ENCODE measurements around the gene METTL25. TPM values are rescaled to one million over a fixed set of nuclear protein-coding genes. Genes with fewer than 3 reads are reported as not detected.

The METTL25 gene
- total RNA-seq, 2 donors from 2014 or later, result 11.8 to 11.9 TPM

DNA sequence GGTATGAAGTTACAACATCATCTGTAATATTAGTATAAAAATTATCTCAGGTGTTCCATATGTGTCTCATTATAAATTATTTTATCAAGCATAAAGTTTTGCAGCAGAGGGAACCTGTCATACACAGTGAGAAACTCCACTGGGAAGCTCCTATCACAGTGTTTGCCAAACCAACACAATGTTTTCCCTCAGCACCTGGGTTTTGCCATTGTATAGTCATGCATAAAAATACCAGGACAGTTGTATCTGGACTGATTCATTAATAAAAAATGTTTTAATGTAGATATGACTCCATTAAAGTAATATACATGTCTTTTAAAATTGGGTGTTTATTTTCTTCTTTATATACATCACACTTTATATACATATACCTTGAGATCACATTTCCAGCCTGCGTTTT lies 56.6 kb downstream of the METTL25 start:
- H3K4me1 Mint-ChIP-seq, result no peaks in the 10 kb centered on the region
- no peak overlapping the region for H3K4me3 Mint-ChIP-seq
- H3K9me3 ChIP-seq (ENCODE audit: control insufficient read depth, low read length, poor library complexity, severe bottlenecking), result no peaks in the 10 kb centered on the region
- ATAC-seq (no peak), DNase-seq (no peak)
- H3K27me3 Mint-ChIP-seq, result no peaks in the 10 kb centered on the region
- no peaks in the 10 kb centered on the region for H3K36me3 Mint-ChIP-seq (ENCODE audit: low read depth)
- no peak overlapping the region for H3K27ac Mint-ChIP-seq

DNA sequence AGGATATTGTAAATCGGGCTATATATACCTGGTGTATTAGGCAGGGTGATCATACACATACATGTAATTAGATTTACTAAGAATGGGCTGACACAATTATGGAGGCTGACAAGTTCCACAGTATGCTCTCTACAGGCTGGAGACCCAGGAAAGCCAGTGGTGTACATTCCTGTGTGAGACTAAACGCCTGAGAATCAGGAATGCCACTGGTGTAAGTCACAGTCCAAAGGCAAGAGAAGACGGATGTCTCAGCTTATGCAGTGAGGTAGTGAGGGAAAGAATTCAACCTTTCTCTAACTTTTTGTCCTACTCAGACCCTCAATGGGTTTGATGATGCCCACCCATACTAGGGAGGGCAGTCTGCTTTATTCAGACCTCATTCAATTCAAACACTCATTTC lies 57.1 kb downstream of the METTL25 start:
- H3K27ac Mint-ChIP-seq, result no peak overlapping the region
- ATAC-seq, result no peak
- H3K4me1 Mint-ChIP-seq, result no peaks in the 10 kb centered on the region
- no peak overlapping the region for H3K4me3 Mint-ChIP-seq
- no peaks in the 10 kb centered on the region for H3K36me3 Mint-ChIP-seq (ENCODE audit: low read depth)
- no peaks in the 10 kb centered on the region for H3K27me3 Mint-ChIP-seq
- H3K9me3 ChIP-seq (ENCODE audit: control insufficient read depth, low read length, poor library complexity, severe bottlenecking), result no peaks in the 10 kb centered on the region
- no peak for DNase-seq

GRCh38 chr12:82425241-82425640 lies 66.9 kb downstream of the METTL25 start:
- peaks cover 4% of the 10 kb centered on the region for H3K36me3 Mint-ChIP-seq (ENCODE audit: low read depth)
- ATAC-seq (no peak), DNase-seq (no peak)
- no peaks in the 10 kb centered on the region for H3K27me3 Mint-ChIP-seq
- peaks cover 5% of the 10 kb centered on the region for H3K4me1 Mint-ChIP-seq
- no peaks in the 10 kb centered on the region for H3K9me3 ChIP-seq (ENCODE audit: control insufficient read depth, low read length, poor library complexity, severe bottlenecking)
- no peak overlapping the region for H3K27ac Mint-ChIP-seq
- no peak overlapping the region for H3K4me3 Mint-ChIP-seq

DNA sequence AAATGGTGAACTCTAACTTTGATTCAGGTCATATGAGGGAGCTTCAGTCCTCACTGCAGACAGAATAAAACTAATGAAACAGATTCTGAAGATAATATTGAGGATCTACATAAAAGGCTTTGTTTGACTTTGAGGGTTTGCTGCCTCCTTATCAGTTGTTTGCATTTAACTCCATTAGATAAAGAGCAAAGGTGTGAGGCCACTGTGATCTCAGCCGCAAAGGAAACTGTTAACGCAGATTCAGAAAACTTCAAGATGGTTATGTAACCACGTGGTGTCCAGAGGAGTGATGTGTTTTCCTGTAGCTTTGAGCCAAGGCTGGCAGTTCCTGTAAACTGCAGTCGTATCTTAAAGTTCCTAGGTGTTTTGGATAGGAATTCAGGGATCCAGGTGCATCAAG lies 67.8 kb downstream of the METTL25 start:
- Mint-ChIP-seq H3K4me1 (peaks cover 5% of the 10 kb centered on the region), H3K36me3 (ENCODE audit: low read depth) (peaks cover 2% of the 10 kb centered on the region), H3K27me3 (no peaks in the 10 kb centered on the region), H3K4me3 (no peak overlapping the region), H3K27ac (no peak overlapping the region)
- ATAC-seq (peak; percentile 36), DNase-seq (no peak)
- H3K9me3 ChIP-seq (ENCODE audit: control insufficient read depth, low read length, poor library complexity, severe bottlenecking), result no peaks in the 10 kb centered on the region

DNA sequence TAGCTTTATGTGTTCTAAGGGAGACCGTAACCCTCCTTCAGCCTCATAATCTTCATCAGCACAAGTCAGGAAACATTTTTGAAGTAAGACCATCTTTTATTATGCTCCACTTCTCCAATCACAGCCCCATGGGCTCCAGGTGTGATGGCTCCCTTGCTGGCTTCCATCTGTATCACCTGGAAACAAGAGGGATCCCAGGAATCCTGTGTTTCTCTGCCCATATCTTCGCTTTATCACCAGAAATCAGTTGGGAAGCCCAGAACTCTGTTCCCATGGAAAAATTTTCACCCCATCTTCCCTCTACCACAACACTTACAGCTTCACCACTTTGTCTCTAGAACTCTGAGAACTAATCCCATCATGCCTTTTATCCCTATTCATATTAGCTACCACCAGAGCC lies 68.3 kb downstream of the METTL25 start:
- no peak overlapping the region for H3K4me3 Mint-ChIP-seq
- no peak overlapping the region for H3K27ac Mint-ChIP-seq
- no peak for ATAC-seq
- peaks cover 5% of the 10 kb centered on the region for H3K4me1 Mint-ChIP-seq
- H3K27me3 Mint-ChIP-seq, result no peaks in the 10 kb centered on the region
- H3K9me3 ChIP-seq (ENCODE audit: control insufficient read depth, low read length, poor library complexity, severe bottlenecking), result no peaks in the 10 kb centered on the region
- peaks cover 2% of the 10 kb centered on the region for H3K36me3 Mint-ChIP-seq (ENCODE audit: low read depth)
- DNase-seq, result no peak

GRCh38 chr12:82430541-82431145 lies 72.3 kb downstream of the METTL25 start:
- Mint-ChIP-seq H3K4me1 (peaks cover 2% of the 10 kb centered on the region), H3K27me3 (no peaks in the 10 kb centered on the region), H3K36me3 (ENCODE audit: low read depth) (peaks cover 2% of the 10 kb centered on the region), H3K27ac (no peak overlapping the region), H3K4me3 (no peak overlapping the region)
- ATAC-seq (no peak), DNase-seq (no peak)
- no peaks in the 10 kb centered on the region for H3K9me3 ChIP-seq (ENCODE audit: control insufficient read depth, low read length, poor library complexity, severe bottlenecking)

- Mint-ChIP-seq H3K27ac (no peak overlapping the region), H3K27me3 (no peaks in the 10 kb centered on the region), H3K4me3 (no peak overlapping the region), H3K4me1 (no peaks in the 10 kb centered on the region), H3K36me3 (ENCODE audit: low read depth) (peaks cover 4% of the 10 kb centered on the region)
- ATAC-seq (no peak), DNase-seq (no peak)
- no peaks in the 10 kb centered on the region for H3K9me3 ChIP-seq (ENCODE audit: control insufficient read depth, low read length, poor library complexity, severe bottlenecking)
Measured at GRCh38 chr12:82434392-82434911, 76.1 kb downstream of the METTL25 start.

- Mint-ChIP-seq H3K27ac (no peak overlapping the region), H3K27me3 (no peaks in the 10 kb centered on the region), H3K36me3 (ENCODE audit: low read depth) (peaks cover 11% of the 10 kb centered on the region), H3K4me3 (no peak overlapping the region), H3K4me1 (no peaks in the 10 kb centered on the region)
- DNase-seq (no peak), ATAC-seq (no peak)
- H3K9me3 ChIP-seq (ENCODE audit: control insufficient read depth, low read length, poor library complexity, severe bottlenecking), result no peaks in the 10 kb centered on the region
Measured at GRCh38 chr12:82436354-82436753, 78.0 kb downstream of the METTL25 start.

- ATAC-seq, result no peak
- peaks cover 11% of the 10 kb centered on the region for H3K36me3 Mint-ChIP-seq (ENCODE audit: low read depth)
- DNase-seq, result no peak
- H3K27me3 Mint-ChIP-seq, result no peaks in the 10 kb centered on the region
- H3K27ac Mint-ChIP-seq, result no peak overlapping the region
- H3K9me3 ChIP-seq (ENCODE audit: control insufficient read depth, low read length, poor library complexity, severe bottlenecking), result no peaks in the 10 kb centered on the region
- no peak overlapping the region for H3K4me3 Mint-ChIP-seq
- no peaks in the 10 kb centered on the region for H3K4me1 Mint-ChIP-seq
Measured at GRCh38 chr12:82437744-82438143, 79.4 kb downstream of the METTL25 start.

GRCh38 chr12:82438356-82438755 lies 80.0 kb downstream of the METTL25 start:
- ATAC-seq, result no peak
- Mint-ChIP-seq H3K4me3 (no peak overlapping the region), H3K27ac (no peak overlapping the region), H3K36me3 (ENCODE audit: low read depth) (peaks cover 14% of the 10 kb centered on the region), H3K4me1 (no peaks in the 10 kb centered on the region), H3K27me3 (no peaks in the 10 kb centered on the region)
- H3K9me3 ChIP-seq (ENCODE audit: control insufficient read depth, low read length, poor library complexity, severe bottlenecking), result no peaks in the 10 kb centered on the region
- DNase-seq, result no peak

DNA sequence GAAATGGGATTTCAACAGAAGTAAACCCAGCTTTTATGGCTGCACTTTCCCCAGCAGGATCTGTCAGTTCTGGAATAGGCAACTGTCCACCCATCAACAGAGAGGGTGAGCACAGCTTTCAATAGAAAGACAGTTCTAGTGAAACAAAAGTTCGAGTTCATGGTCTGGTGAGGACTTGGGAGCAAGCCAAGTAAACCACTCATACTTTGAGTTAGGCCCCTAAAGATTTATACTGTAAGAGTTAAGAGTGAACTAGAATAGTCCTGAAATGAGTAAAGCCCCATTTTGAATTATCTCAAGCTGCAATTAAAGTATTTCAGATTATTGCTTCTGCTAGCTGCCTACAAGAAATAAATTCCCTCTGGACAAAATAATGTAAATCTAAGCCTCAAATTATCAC lies 82.6 kb downstream of the METTL25 start:
- DNase-seq (no peak), ATAC-seq (no peak)
- Mint-ChIP-seq H3K36me3 (ENCODE audit: low read depth) (peaks cover 14% of the 10 kb centered on the region), H3K27me3 (no peaks in the 10 kb centered on the region), H3K4me3 (no peak overlapping the region), H3K4me1 (no peaks in the 10 kb centered on the region), H3K27ac (no peak overlapping the region)
- no peaks in the 10 kb centered on the region for H3K9me3 ChIP-seq (ENCODE audit: control insufficient read depth, low read length, poor library complexity, severe bottlenecking)

- H3K27ac Mint-ChIP-seq, result no peak overlapping the region
- no peaks in the 10 kb centered on the region for H3K4me1 Mint-ChIP-seq
- ATAC-seq (no peak), DNase-seq (no peak)
- H3K36me3 Mint-ChIP-seq (ENCODE audit: low read depth), result no peaks in the 10 kb centered on the region
- no peaks in the 10 kb centered on the region for H3K27me3 Mint-ChIP-seq
- no peaks in the 10 kb centered on the region for H3K9me3 ChIP-seq (ENCODE audit: control insufficient read depth, low read length, poor library complexity, severe bottlenecking)
- no peak overlapping the region for H3K4me3 Mint-ChIP-seq
Measured at GRCh38 chr12:82448911-82449578, 90.7 kb downstream of the METTL25 start.

DNA sequence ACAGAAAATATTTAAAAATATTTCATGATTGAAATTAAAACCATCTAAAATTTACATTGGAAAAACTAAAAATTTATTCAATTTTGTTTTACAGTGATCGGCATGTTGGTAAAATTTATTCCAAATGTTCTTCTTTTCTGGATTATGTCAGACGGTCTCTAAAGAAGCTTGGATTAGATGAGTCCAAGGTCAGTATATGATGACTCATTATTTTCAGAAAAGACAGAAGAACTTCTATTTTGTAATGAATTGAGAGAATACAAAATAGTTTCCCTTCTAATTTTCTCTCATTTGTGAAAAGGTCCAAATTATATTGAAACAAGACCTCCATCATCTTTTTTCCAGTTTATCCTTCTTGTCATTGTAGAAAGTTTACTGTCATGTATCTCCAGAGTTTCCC lies 98.3 kb downstream of the METTL25 start:
- Mint-ChIP-seq H3K27ac (no peak overlapping the region), H3K4me1 (no peaks in the 10 kb centered on the region), H3K36me3 (ENCODE audit: low read depth) (peaks cover 8% of the 10 kb centered on the region), H3K4me3 (no peak overlapping the region), H3K27me3 (no peaks in the 10 kb centered on the region)
- no peak for ATAC-seq
- DNase-seq, result no peak
- no peaks in the 10 kb centered on the region for H3K9me3 ChIP-seq (ENCODE audit: control insufficient read depth, low read length, poor library complexity, severe bottlenecking)

DNA sequence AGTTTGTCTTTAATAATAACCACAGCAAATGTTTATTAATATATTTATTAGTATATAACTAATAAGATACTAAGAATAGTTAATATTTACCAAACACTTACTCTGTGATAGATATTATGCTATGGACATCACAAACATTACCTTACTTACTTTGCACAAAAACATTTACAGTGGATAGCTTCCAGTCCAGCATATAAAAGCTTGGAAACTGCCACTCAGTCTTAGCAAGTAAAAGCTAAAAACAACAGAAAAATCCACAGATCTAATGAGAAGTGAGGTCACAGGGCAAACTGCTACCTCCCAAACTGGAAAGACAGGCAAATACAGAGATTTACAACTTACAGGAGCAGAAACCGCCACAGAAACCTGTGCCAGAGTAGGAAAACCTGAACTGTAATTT lies 99.8 kb downstream of the METTL25 start:
- Mint-ChIP-seq H3K36me3 (ENCODE audit: low read depth) (peaks cover 8% of the 10 kb centered on the region), H3K4me3 (no peak overlapping the region), H3K27ac (no peak overlapping the region), H3K4me1 (no peaks in the 10 kb centered on the region), H3K27me3 (no peaks in the 10 kb centered on the region)
- no peaks in the 10 kb centered on the region for H3K9me3 ChIP-seq (ENCODE audit: control insufficient read depth, low read length, poor library complexity, severe bottlenecking)
- no peak for DNase-seq
- no peak for ATAC-seq
